Cerebellar cortex (tissue), 1 donor: ENCODE data around the gene PCSK4.

Experiments used
- DNase-seq: peaks from one replicate; pipeline ENCODE4 v3.0.0-alpha.2; 2015; ENCODE audit warnings: low spot score

PCSK4 gene

DNA sequence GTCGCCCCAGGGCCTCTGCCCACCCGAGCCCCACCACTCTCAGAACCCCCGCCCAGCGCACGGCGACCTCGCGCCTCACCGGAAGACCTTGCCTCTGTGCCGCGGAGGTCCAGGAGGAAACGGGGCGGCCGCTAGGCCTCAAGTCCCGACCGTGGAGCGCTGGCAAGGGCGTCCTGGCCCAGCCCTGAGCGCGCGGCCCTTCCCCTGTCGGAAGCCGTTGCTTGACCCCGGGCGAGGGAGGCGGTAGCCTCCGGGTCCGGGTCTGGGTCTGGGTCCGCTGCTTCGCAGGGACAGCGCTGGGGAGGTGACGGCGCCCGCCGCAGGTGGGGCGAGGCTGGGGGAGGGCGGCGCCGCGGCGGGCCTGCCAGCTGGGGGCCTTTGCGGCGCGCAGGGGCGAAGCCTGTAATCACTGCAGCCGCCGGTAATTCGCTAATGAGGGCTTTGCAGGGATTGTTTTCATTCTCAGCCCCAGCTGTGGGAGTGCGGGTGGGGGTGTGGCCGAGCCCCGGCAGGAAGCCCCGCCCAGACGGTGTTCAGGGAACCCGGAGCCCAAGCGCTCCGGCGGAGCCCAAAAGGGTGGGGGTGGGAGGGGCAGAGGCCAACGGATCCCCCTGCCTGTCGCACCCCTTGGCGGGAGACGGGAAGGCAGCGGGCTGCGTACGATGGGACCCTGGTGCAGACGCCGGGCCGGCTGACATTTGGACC is 19.7 kb downstream of the PCSK4 start:
- DNase-seq = no peak

DNA sequence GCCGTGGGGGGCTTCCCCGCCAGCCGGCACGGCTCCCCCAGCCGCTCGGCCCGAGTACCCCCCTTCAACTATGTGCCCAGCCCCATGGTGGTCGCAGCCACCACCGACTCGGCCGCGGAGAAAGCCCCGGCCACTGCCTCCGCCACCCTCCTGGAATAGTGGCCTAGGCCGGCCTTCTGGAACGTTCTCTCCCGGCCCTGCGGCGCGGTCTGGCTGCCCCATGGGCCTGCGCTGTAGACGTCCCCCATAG is 20.2 kb downstream of the PCSK4 start:
- no peak for DNase-seq

DNA sequence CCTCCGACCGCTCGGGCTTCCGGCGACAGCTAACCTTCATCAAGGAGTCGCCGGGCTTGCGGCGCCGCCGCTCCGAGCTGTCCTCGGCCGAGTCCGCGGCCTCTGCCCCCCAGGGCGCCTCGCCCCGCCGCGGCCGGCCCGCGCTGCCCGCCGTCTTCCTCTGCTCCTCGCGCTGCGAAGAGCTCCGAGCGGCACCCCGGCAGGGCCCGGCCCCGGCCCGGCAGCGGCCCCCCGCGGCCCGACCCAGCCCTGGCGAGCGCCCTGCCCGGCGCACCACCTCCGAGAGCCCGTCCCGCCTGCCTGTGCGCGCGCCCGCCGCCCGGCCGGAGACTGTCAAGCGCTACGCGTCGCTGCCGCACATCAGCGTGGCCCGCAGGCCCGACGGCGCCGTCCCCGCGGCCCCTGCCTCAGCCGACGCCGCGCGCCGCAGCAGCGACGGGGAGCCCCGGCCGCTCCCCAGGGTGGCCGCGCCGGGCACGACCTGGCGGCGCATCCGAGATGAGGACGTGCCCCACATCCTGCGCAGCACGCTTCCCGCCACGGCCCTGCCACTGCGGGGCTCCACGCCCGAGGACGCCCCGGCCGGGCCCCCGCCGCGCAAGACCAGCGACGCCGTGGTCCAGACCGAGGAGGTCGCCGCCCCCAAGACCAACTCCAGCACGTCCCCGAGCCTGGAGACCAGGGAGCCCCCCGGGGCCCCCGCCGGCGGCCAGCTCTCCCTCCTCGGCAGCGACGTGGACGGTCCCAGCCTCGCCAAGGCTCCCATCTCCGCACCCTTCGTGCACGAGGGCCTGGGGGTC is 20.7 kb downstream of the PCSK4 start:
- no peak for DNase-seq

DNA sequence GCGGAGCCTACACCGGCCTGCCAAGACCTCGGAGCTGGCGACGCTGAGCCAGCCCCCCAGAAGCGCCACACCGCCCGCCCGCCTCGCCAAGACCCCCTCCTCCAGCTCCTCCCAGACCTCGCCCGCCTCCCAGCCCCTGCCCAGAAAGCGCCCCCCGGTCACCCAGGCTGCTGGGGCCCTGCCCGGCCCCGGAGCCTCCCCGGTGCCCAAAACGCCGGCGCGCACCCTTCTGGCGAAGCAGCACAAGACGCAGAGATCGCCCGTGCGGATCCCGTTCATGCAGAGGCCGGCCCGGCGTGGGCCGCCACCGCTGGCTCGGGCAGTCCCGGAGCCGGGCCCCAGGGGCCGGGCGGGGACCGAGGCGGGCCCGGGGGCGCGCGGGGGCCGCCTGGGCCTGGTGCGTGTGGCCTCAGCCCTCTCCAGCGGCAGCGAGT is 21.3 kb downstream of the PCSK4 start:
- DNase-seq = no peak

DNA sequence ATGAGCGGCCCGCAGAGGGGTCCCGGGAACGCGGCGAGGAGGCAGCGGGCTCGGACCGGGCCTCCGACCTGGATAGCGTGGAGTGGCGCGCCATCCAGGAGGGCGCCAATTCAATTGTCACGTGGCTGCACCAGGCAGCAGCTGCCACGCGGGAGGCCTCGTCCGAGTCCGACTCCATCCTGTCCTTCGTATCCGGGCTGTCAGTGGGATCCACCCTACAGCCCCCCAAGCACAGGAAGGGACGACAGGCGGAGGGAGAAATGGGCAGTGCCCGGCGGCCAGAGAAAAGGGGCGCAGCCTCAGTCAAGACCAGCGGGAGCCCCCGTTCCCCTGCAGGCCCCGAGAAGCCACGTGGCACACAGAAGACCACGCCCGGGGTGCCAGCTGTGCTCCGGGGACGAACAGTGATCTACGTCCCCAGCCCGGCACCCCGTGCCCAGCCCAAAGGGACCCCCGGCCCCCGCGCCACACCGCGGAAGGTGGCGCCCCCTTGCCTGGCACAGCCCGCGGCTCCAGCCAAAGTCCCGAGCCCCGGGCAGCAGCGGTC is 21.8 kb downstream of the PCSK4 start:
- DNase-seq = no peak

DNA sequence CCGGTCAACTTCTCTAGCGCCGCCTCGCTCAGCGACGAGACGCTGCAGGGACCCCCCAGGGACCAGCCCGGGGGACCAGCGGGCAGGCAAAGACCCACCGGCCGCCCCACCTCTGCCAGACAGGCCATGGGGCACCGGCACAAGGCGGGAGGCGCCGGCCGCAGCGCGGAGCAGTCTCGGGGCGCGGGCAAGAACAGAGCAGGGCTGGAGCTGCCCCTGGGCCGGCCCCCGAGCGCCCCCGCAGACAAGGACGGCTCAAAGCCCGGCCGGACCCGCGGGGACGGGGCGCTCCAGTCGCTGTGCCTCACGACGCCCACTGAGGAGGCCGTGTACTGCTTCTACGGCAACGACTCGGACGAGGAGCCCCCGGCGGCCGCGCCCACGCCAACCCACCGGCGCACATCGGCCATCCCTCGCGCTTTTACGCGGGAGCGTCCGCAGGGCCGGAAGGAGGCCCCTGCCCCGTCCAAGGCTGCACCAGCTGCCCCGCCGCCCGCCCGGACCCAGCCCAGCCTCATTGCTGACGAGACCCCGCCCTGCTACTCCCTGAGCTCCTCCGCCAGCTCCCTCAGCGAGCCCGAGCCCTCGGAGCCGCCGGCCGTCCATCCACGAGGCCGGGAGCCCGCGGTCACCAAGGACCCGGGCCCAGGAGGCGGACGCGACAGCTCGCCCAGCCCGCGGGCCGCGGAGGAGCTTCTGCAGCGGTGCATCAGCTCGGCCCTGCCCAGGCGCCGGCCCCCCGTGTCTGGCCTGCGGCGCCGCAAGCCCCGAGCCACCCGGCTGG is 22.5 kb downstream of the PCSK4 start:
- DNase-seq = no peak

DNA sequence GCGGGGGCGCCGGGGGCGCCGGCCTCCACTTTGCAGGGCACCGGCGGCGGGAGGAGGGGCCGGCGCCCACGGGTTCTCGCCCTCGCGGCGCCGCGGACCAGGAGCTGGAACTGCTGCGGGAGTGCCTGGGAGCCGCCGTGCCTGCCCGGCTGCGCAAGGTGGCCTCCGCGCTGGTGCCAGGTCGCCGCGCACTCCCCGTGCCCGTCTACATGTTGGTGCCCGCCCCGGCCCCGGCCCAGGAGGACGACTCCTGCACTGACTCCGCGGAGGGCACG is 23.0 kb downstream of the PCSK4 start:
- DNase-seq = no peak

DNA sequence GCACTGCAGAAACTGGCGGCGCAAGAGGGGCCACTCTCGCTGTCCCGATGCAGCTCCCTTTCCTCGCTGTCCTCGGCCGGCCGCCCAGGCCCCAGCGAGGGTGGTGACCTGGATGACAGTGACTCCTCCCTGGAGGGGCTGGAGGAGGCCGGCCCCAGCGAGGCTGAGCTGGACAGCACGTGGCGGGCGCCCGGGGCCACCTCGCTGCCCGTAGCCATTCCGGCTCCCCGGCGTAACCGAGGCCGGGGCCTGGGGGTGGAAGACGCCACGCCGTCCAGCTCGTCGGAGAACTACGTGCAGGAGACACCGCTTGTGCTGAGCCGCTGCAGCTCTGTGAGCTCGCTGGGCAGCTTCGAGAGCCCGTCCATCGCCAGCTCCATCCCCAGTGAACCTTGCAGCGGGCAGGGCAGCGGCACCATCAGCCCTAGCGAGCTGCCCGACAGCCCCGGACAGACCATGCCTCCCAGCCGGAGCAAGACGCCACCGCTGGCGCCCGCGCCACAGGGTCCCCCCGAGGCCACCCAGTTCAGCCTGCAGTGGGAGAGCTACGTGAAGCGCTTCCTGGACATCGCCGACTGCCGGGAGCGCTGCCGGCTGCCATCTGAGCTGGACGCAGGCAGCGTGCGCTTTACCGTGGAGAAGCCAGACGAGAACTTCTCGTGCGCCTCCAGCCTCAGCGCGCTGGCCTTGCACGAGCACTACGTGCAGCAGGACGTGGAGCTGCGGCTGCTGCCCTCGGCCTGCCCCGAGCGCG is 23.5 kb downstream of the PCSK4 start:
- DNase-seq = no peak

DNA sequence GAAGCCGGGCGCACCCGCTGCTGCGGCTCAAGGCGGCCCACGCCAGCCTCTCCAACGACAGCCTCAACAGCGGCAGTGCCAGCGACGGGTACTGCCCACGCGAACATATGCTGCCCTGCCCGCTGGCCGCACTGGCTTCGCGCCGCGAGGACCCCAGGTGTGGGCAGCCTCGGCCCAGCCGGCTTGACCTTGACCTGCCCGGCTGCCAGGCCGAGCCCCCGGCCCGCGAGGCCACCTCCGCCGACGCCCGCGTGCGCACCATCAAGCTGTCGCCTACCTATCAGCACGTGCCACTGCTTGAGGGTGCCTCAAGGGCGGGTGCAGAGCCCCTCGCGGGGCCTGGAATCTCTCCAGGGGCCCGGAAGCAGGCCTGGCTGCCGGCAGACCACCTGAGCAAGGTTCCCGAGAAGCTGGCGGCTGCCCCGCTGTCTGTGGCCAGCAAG is 24.1 kb downstream of the PCSK4 start:
- no peak for DNase-seq

DNA sequence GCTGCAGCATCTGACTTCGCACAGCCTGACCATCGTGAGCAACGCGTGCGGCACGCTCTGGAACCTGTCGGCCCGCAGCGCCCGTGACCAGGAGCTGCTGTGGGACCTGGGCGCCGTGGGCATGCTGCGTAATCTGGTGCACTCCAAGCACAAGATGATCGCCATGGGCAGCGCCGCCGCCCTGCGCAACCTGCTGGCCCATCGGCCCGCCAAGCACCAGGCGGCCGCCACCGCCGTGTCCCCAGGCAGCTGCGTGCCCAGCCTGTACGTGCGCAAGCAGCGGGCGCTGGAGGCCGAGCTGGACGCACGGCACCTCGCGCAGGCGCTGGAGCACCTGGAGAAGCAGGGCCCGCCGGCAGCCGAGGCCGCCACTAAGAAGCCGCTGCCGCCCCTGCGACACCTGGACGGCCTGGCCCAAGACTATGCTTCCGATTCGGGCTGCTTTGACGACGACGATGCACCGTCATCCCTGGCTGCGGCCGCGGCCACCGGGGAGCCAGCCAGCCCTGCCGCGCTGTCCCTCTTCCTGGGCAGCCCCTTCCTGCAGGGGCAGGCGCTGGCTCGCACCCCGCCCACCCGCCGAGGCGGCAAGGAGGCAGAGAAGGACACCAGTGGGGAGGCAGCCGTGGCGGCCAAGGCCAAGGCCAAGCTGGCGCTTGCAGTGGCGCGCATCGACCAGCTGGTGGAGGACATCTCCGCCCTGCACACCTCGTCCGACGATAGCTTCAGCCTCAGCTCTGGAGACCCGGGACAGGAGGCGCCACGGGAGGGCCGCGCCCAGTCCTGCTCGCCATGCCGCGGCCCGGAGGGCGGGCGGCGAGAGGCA is 24.7 kb downstream of the PCSK4 start:
- DNase-seq = peak; percentile 73

DNA sequence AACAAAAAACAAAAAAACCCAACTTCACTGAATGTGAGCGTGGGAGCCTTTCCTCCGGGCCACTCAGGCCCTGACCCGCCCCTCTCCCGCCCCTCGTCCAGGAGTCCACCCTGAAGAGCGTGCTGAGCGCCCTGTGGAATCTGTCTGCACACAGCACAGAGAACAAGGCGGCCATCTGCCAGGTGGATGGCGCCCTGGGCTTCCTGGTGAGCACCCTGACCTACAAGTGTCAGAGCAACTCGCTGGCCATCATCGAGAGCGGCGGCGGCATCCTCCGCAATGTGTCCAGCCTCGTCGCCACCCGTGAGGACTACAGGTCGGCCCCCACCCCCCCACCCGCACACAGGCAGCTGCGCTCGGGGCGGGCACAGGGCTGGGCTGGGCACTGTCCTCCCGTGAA is 28.3 kb downstream of the PCSK4 start:
- peak; percentile 65 for DNase-seq

DNA sequence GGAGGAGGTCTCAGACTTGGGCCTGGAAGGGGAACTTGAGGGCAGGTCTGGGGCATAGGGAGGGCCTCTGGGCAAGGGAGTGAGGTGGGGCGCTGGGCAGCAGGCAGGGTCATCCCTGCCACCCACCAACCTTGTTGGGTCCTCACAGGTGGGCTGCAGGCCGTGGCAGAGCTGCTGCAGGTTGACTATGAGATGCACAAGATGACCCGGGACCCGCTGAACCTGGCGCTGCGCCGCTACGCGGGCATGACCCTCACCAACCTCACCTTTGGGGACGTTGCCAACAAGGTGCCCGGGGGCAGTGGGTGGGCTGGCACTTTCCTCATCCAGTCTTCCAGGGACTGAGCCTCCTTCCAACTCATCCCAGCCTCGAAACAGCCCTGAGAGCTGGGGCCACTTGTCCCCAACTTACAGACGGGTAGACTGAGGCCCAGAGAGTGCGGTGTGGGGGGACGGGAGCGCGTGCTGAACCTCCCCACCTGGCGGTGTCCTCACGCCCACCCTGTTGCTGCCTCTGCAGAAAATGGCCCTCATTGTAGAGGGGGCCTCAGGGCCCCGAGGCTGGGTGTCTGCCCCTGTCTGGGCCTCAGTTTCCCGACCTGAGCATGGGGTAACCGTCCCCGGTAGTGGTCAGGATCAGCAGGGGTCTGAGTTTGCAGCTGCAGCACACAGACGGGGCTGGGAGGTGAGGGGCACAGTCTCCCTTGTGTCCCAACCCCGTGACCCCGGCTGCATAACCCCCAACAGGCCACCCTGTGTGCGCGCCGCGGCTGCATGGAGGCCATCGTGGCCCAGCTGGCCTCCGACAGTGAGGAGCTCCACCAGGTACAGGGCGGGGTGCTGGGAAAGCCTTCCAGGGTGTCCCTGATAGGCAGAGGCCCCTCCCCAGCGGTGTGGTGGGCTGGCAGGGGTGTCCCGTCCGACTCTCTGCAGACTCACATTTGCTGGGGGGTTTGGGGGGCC is 29.8 kb downstream of the PCSK4 start:
- DNase-seq = no peak

DNA sequence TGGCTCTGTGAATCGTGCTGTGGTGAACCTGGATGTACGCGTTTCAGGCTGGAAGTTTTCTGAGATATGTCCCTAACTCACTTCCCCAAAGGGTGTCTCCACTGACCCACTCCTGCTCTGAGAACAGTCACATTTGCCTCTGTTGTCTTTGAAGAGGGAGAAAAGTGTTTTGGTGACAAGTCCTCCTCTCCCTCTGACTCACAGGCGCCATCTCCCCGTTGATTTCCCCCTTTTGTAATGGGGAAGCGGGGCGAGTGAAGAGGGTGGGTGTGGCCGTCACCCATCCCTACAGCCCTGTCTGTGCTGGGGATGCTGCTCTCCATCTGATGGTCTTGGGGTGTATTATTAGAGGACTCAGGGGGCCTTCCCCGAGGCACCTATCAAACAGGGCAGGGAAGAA is 30.7 kb downstream of the PCSK4 start:
- DNase-seq = no peak

DNA sequence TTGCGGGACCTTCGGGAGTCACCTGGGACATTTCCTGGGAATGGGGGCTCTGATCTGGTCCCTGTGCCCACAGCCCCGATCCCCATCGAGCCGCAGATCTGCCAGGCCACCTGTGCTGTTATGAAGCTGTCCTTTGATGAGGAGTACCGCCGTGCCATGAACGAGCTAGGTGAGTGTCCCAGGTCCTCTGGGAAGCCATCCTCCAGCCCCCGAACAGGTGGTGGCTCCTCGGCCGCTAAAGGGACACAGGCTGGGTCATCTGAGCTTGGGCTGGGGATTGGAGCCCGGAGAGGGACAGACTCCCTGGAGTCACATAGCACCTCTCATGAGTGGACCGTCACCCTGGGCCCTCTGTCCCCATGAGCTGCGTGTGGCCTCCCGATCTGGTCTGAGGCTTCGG is 32.3 kb downstream of the PCSK4 start:
- no peak for DNase-seq

DNA sequence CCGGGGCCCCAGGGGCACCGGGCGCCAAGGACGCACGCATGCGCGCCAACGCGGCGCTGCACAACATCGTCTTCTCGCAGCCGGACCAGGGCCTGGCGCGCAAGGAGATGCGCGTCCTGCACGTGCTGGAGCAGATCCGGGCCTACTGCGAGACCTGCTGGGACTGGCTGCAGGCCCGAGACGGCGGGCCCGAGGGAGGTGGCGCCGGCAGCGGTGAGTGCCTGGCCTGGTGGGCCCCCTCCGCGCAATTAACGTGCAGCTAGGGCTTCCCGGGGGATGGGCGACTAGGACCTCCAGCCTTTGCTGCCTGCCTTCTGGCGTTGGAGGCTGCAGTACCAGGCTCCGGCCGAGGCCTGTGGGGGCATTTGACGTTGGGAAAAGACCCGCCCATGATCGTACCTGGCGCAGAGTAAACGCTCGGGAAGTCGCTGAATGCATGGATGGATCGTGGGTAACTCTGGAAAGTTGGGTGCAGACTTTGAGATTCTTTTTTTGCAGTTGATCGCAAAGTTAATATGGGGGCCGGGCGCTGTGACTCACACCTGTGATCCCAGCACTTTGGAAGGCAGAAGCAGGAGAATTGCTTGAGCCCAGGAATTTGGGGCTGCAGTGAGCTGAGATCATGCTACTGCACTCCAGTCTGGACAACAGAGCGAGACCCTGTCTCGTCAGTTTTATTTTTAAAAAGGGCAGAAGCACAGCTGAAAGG is 33.0 kb downstream of the PCSK4 start:
- DNase-seq = no peak

DNA sequence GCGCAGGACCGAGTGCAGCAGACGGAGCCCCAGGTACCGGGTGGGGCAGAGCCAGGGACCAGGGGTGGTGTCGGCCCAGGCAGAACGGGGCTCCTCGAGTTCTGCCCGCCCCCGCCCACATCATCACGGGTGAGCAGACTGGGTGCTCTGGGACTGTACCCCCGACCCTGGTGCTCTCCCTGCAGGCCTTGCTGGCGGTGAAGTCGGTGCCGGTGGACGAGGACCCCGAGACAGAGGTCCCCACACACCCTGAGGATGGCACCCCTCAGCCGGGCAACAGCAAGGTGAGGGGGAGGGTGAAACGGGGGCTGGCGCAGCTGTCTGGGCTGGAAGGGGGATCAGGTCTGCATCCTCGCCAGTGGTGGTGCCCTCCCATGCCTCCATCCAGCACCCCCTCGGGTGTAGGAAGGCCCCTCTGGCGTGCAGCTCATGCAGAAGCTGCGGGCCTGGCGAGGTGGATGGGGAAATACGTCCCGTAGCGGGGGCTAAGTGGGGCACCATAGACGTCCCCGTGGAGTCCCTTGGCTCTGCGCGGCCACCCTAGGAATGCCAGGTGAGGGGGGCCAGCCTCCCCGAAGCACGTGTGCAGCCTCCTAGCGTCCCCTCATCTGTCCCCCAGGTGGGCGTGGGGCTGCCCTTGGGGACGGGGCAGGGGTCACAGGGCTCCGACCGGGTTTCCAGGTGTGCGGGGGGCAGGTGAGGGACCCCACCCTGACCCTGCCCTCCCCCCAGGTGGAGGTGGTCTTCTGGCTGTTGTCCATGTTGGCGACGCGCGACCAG is 33.8 kb downstream of the PCSK4 start:
- no peak for DNase-seq

DNA sequence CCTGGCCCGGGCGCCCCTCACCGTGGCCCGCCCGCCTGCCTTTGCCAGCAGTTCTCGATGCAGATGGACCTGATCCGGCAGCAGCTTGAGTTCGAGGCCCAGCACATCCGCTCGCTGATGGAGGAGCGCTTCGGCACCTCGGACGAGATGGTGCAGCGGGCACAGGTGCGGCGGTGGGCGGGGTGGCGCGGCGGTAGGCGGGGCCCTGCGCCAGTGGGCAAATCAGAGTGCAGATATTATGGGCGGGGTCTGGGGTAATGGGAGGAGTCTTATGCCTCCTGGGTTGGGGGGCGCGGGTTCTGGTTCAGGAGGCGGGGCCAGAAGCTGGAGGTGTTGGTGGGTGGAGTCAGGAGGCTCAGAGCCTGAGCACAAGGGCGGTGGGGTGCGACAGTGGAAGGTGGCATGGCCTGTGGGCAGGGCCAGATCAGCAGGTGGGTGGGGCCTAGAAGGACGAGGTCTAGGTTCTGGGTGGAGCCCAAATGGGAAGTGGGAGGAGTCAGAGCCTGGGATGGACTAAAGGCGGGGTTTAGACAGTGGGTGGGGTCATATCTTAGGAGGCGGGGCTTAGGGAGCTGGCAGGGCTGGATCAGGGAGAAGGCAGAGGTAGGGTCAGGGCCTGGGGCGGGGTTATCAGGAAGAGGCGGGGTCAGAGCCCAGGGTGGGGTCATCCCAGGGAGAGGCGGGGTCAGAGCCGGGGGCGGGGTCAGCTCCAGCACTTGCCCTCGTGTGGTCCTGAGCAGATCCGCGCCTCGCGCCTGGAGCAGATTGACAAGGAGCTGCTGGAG is 34.6 kb downstream of the PCSK4 start:
- DNase-seq = peak; percentile 74

DNA sequence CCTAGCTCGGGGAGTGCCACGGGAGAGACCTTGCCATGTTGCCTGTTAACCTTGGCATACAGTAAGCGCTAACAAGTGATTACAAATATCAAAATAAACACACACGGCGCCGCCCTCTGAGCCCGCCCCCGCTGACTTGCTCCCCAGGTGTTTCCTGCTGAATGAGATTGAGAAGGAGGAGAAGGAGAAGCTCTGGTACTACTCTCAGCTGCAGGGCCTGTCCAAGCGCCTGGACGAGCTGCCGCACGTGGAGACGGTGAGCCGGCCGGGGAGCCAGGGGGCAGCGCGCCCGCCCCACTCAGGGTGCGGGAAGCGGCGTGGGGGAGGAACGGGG is 35.2 kb downstream of the PCSK4 start:
- DNase-seq = no peak
